Large intestine (tissue), 3 donors: ENCODE data around the gene DHPS. TPM values are rescaled to one million over a fixed set of nuclear protein-coding genes. Genes with fewer than 3 reads are reported as not detected.
A peak's percentile ranks its signal among the peaks of the same experiment; 100 is the strongest.
"Not testable (repeated sequence)": the region's sequence is repeated elsewhere in the genome, so short reads cannot be mapped to it uniquely, and the experiment has no call there.

Experiments
- DNase-seq, 2 donors: peaks; one replicate each; pipeline versions ENCODE4 v3.0.0 to v3.0.0-alpha.2; 2013
- H3K27ac ChIP-seq: one replicate; pipeline ENCODE4 v1.5.1; 2013; ENCODE audit warnings: low read length
- H3K27me3 ChIP-seq: 2 replicates; pipeline ENCODE4 v1.6.1; 2013; ENCODE audit warnings: low read length; ENCODE audit not compliant: control insufficient read depth, insufficient read depth
- H3K36me3 ChIP-seq: 2 replicates; pipeline ENCODE4 v1.6.1; 2013; ENCODE audit warnings: low read length; ENCODE audit not compliant: control insufficient read depth, insufficient read depth
- H3K4me1 ChIP-seq: one replicate; pipeline ENCODE4 v1.6.1; 2013; ENCODE audit warnings: low read length; ENCODE audit not compliant: control insufficient read depth, insufficient read depth
- H3K4me3 ChIP-seq: one replicate; pipeline ENCODE4 v1.5.1; 2013; ENCODE audit warnings: low read length
- H3K9me3 ChIP-seq: one replicate; pipeline ENCODE4 v1.6.1; 2013; ENCODE audit warnings: mild to moderate bottlenecking, low read depth, low read length, moderate library complexity; ENCODE audit not compliant: control insufficient read depth
- WGBS: methylation state at CpG from one replicate; pipeline ENCODE4 v1.1.5; 2013; ENCODE audit warnings: low lambda C conversion rate; ENCODE audit not compliant: insufficient coverage; 5-methylcytosine and 5-hydroxymethylcytosine counted together
- polyA plus RNA-seq: library from polyadenylated mRNA; unstranded; fragments of 120-200 nt; gene quantifications from one replicate; pipeline ENCODE4 v1.2.1, GENCODE V29; 2013

The DHPS gene
- polyA plus RNA-seq, 1 donor: 97.7 TPM

DNA sequence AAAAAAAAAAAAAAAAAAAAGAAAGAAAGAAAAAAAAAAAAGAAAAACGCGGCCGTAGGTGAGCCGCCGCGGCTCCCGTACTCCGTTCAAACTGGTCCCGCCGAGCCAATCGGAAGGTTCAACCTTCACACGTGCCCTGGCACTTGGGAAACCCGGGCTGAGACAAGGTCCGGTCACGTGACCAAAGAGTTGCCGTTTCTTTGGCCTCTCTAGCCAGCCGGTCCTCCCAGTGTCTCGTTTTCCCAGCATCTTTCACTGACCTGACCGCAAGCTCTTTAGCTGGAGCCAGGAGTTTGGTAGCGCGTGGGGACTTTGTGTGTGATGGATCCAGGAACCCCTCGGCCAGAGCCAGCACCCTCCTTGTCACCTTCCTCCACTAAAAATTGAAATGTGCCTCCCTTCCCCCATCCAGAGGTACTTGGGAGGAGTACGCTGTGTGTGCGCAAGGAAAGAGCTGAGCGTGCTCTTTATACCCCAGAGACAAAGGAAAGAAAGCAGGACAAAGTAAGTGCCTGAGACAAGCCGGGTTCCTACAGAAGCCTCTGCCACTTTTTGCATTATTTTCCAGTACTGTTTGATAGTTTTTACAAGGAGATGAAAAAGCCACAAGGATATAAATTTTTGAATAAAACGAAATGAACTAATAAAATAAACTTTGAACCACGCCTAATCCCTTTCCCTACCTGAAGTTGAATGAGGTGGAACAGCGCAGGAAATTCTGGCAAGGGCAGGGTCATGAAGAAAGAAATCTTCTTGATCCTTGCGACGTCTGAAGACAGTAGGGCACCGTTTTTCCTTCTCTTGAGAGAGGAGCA lies 41.1 kb upstream of the DHPS start:
- Histone ChIP-seq H3K4me3 (peak overlapping the region; percentile 83), H3K36me3 (peaks cover 18% of the 10 kb centered on the region), H3K4me1 (peaks cover 9% of the 10 kb centered on the region), H3K27ac (peak overlapping the region; percentile 82), H3K9me3 (no peaks in the 10 kb centered on the region), H3K27me3 (no peaks in the 10 kb centered on the region)
- 0% methylated on average over 3 of the region's 32 CpGs for WGBS
- peak; percentile 98 for DNase-seq

DNA sequence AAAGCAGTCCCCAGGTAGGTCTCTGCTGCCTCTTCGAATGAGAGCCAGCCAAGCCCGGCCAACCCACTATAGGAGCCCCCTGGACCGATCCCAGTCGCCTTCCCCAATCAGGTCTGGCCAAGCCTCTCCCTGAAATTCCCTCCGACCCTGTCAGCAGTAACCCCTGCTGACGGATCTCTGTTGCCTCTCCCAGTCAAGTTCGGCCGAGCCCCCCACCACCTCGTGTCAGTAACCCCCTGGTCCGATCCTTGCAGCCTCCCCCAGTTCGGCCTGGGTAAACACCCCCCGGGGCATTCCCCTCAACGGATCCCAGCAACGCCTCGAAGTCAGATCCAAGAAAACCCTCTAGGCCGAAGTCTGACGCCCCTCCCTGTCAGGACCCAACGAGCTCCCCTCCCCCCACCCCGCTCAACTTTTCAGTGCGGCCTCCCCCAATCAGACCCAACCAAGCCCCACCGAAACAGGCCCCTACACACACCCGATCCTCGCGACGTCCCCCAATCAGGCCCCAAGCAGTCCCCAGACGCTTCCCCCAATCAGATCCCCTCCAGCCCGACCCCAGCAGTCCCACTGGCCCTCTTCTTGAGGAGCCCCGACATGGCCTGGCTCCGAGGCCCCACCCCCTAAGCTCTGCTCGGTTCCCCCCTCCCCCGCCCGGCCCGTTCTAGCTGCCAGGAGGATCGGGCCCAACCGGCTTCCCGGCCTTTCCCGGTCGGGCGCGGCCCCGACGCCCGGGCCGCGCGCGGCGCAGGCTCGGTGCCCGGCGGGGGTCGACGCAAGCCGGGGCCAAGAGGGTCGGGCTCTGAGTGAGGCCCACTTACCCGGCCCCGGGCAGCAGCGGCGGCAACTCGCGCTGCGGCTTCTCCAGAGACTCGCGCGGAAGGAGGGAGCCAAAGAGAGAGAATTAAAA lies 40.2 kb upstream of the DHPS start:
- no peaks in the 10 kb centered on the region for H3K9me3 ChIP-seq
- peaks cover 9% of the 10 kb centered on the region for H3K4me1 ChIP-seq
- peak overlapping the region; percentile 82 for H3K27ac ChIP-seq
- no CpG with 5 or more reads among the region's 65 CpGs for WGBS
- DNase-seq: peak; percentile 50 to 80
- no peaks in the 10 kb centered on the region for H3K27me3 ChIP-seq
- H3K36me3 ChIP-seq: peaks cover 20% of the 10 kb centered on the region
- H3K4me3 ChIP-seq: peak overlapping the region; percentile 83

DNA sequence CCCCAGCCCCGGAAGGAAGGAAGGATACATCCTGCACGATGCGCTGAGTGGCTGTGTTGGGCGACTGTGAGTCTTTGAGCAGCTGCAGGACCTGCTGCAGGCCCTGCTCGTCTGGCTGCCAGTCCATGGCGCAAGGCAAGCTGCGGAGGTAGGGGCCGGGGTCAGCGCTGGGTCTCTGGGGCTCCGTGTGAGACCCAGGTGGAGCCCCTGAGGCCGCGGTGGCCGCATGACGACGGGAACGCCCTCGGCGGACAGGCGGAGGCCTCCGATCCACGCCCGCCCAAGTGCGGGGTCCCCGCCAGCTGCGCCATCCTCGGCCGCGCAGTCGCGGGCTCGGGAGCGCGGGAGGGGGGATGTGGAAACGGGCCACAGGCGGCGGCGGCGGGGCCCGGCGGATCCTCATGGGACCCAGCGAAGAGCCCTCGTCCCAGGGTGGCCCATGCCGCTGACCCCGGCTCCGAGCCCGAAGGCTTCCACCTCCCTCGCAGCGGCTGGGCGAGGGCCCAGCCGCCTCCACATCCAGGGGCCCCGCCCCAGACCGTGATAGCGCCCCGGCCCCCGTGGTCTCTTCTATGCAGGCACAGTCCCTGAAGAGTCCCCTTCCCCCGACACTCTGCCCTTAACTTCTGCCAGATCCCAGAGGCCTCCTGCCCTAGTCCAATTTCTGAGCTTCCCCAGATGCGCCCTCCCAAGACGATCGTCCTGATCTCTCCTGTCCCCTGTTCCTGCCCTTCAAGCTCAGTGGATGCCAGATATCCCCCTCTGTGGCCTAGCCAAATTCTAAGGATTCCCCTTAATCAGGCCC lies 39.4 kb upstream of the DHPS start:
- Histone ChIP-seq H3K27ac (peak overlapping the region; percentile 82), H3K36me3 (peaks cover 26% of the 10 kb centered on the region), H3K4me1 (peaks cover 9% of the 10 kb centered on the region), H3K9me3 (no peaks in the 10 kb centered on the region), H3K27me3 (no peaks in the 10 kb centered on the region), H3K4me3 (peak overlapping the region; percentile 83)
- DNase-seq: peak in 1 of 2 donors; percentile 51
- no CpG with 5 or more reads among the region's 59 CpGs for WGBS

GRCh38 chr19:12720296-12720695 lies 38.6 kb upstream of the DHPS start:
- peak overlapping the region; percentile 83 for H3K4me3 ChIP-seq

GRCh38 chr19:12715929-12716328 lies 34.2 kb upstream of the DHPS start:
- Histone ChIP-seq H3K27me3 (no peaks in the 10 kb centered on the region), H3K36me3 (peaks cover 66% of the 10 kb centered on the region), H3K4me3 (no peak overlapping the region), H3K9me3 (peaks cover 3% of the 10 kb centered on the region), H3K27ac (no peak overlapping the region), H3K4me1 (peaks cover 5% of the 10 kb centered on the region)
- no peak for DNase-seq
- WGBS: no CpG with 5 or more reads among the region's 3 CpGs

More at GRCh38 chr19:12720296-12720695, 38.6 kb upstream of the DHPS start:
- no CpG with 5 or more reads among the region's 10 CpGs for whole genome bisulfite sequencing
- DNase-seq: no peak
- H3K4me1 ChIP-seq: peaks cover 9% of the 10 kb centered on the region
- no peaks in the 10 kb centered on the region for H3K9me3 ChIP-seq
- H3K27ac ChIP-seq: peak overlapping the region; percentile 82
- H3K36me3 ChIP-seq: peaks cover 33% of the 10 kb centered on the region
- H3K27me3 ChIP-seq: no peaks in the 10 kb centered on the region

DNA sequence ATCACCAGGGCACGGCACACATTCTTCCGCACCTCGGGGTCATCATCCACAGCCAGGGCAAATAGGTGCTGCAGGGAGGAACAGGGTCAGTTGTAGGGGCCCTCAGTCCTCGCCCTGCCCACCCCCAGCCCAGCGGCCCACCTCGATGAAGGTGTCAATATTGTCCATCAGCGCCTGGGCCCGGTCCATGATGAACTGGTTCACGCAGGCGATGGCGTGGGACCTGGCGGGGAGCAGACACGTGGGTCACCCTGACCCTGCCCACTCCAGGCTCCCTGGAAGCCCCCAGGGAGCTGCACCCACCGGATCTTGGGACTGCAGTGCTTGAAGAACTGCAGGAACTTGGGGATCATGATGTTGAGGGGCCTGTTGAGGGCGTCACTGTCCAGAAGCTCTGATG lies 33.4 kb upstream of the DHPS start:
- Histone ChIP-seq H3K4me1 (no peaks in the 10 kb centered on the region), H3K36me3 (peaks cover 74% of the 10 kb centered on the region), H3K9me3 (peaks cover 3% of the 10 kb centered on the region), H3K4me3 (no peak overlapping the region), H3K27me3 (no peaks in the 10 kb centered on the region), H3K27ac (no peak overlapping the region)
- no peak for DNase-seq
- WGBS: no CpG with 5 or more reads among the region's 15 CpGs

- WGBS: 93% methylated on average over 2 of the region's 9 CpGs
- H3K9me3 ChIP-seq, H3K27ac ChIP-seq, H3K27me3 ChIP-seq, DNase-seq, H3K4me1 ChIP-seq, H3K4me3 ChIP-seq: not testable (repeated sequence)
- H3K36me3 ChIP-seq: peaks cover 74% of the 10 kb centered on the region
These were observed 31.6 kb upstream of the DHPS start for GRCh38 chr19:12713304-12713703.

DNA sequence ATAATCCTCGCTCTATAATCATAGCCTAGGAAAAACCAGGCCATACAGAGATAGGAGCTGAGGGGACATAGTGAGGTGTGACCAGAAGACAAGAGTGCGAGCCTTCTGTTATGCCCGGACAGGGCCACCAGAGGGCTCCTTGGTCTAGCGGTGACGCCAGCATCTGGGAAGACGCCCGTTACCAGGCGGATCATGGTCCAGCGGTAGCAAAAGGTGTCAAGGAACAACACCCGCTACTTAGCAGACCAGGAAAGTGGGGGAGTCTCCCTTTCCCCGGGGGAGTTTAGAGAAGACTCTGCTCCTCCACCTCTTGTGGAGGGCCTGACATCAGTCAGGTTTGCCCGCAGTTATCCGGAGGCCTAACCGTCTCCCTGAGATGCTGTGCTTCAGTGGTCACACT lies 30.4 kb upstream of the DHPS start:
- not testable (repeated sequence) for H3K27ac ChIP-seq, DNase-seq, H3K9me3 ChIP-seq, H3K4me3 ChIP-seq, H3K4me1 ChIP-seq, H3K27me3 ChIP-seq
- peaks cover 79% of the 10 kb centered on the region for H3K36me3 ChIP-seq
- no CpG with 5 or more reads among the region's 14 CpGs for WGBS

DNA sequence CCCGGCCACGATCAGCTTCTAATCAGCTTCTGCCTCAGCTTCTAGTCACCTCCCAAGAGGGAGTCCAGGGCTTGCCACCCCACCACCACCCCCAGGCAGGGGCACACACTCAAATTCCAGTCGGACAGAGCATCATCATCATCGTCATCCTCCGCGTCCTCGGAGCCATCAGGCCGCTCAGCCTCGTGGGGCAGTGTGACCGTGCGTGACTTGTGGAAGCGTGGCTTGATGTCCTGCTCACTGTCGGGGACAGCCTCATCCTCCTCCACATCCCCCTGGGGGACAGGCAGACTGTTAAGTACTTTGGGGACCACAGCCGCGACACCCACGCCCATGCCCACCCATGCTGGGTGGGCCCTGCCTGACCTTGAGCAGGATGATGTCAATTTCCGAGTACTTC lies 29.5 kb upstream of the DHPS start:
- WGBS: no CpG with 5 or more reads among the region's 17 CpGs
- no peak overlapping the region for H3K27ac ChIP-seq
- H3K36me3 ChIP-seq: peaks cover 81% of the 10 kb centered on the region
- H3K27me3 ChIP-seq: no peaks in the 10 kb centered on the region
- DNase-seq: no peak
- no peak overlapping the region for H3K4me3 ChIP-seq
- no peaks in the 10 kb centered on the region for H3K4me1 ChIP-seq
- H3K9me3 ChIP-seq: peaks cover 3% of the 10 kb centered on the region

GRCh38 chr19:12708641-12709040 lies 27.0 kb upstream of the DHPS start:
- no peak overlapping the region for H3K27ac ChIP-seq
- DNase-seq: no peak
- no peaks in the 10 kb centered on the region for H3K4me1 ChIP-seq
- WGBS: 100% methylated on average over 1 of the region's 8 CpGs
- H3K27me3 ChIP-seq: no peaks in the 10 kb centered on the region
- H3K9me3 ChIP-seq: no peaks in the 10 kb centered on the region
- H3K36me3 ChIP-seq: peaks cover 81% of the 10 kb centered on the region
- H3K4me3 ChIP-seq: no peak overlapping the region
